ENCODE measurements around the gene HAUS6.

DNA sequence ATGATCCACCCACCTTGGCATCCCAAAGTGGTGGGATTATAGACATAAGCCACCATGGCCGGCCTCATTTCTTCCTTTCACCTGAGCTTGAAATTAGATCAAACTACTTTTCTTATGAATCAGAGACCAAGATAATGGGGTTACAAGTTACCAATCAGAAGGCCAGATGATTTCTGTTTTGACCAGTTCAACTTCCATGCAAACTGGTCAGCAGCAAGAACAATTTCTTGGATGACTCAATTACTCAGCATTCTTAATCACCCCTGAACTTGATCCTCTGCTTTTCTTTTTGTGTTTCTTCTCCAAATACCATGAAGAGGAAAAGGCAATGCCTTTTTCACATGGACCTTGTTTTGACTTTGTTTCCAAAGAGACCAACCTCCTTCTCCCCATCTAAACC lies 34.6 kb upstream of the HAUS6 start:
- TF ChIP-seq, protein P1, sequence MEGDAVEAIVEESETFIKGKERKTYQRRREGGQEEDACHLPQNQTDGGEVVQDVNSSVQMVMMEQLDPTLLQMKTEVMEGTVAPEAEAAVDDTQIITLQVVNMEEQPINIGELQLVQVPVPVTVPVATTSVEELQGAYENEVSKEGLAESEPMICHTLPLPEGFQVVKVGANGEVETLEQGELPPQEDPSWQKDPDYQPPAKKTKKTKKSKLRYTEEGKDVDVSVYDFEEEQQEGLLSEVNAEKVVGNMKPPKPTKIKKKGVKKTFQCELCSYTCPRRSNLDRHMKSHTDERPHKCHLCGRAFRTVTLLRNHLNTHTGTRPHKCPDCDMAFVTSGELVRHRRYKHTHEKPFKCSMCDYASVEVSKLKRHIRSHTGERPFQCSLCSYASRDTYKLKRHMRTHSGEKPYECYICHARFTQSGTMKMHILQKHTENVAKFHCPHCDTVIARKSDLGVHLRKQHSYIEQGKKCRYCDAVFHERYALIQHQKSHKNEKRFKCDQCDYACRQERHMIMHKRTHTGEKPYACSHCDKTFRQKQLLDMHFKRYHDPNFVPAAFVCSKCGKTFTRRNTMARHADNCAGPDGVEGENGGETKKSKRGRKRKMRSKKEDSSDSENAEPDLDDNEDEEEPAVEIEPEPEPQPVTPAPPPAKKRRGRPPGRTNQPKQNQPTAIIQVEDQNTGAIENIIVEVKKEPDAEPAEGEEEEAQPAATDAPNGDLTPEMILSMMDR (IDR thresholded peaks at IDR 0.05; ENCODE audit: low read length) = no peak
- no peak for TF ChIP-seq EZH2phosphoT487 (IDR thresholded peaks at IDR 0.05; ENCODE audit: low read length)
- no peak for TF ChIP-seq EZH2 (optimal IDR thresholded peaks at IDR 0.05; ENCODE audit: low read depth, low read length)
